ENCODE results near the gene ZNF619. TPM values are rescaled to one million over a fixed set of nuclear protein-coding genes. Genes with fewer than 3 reads are reported as not detected.

Gene ZNF619
- total and polyA plus RNA-seq, 2 of the 13 experiments (the other 11 are each of a cell fraction or from before 2014, with no cell fraction given), result 0.83 to 5.2 TPM

DNA sequence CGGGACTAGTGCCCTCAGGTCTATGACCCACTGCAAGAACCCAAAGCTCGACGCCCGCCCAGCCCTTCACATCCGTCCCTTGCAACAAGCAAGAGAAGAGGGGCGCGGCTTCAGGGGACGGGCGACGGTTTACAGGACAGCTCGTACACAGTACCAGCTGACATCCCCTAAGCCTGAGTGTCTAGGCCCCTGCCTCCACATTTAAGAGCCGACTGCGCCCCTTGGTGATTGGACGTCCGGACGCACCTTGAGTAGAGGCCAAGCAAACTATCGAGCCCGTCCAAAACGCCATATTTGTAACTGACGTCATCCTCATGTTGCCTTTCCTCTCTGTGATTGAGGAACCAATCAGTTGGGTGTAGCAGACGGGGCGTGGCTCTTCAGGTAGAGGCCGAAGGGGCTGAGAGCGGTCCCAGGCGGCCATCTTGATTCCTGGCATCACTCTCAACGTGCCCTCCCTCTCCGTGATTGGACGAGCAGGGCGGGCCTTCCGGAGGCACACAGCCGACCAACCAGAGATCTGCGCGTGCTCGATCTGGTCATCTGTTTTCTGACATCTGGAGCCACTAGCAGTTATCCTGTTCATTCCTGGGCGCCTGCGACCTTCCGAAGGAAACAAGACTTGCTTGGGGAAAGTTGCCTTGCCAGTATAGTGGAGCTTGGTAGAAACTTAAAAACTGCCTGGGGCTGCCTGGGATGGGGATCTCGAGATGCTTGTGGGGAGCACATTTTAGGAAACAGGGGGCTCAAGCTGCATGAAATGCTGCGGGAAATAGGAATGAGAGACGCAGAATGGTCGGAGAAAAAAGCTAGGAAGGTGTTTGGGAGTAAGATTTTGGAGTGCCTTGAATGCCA is 23.8 kb upstream of the ZNF619 start (continued):
- TF ChIP-seq, protein P1, sequence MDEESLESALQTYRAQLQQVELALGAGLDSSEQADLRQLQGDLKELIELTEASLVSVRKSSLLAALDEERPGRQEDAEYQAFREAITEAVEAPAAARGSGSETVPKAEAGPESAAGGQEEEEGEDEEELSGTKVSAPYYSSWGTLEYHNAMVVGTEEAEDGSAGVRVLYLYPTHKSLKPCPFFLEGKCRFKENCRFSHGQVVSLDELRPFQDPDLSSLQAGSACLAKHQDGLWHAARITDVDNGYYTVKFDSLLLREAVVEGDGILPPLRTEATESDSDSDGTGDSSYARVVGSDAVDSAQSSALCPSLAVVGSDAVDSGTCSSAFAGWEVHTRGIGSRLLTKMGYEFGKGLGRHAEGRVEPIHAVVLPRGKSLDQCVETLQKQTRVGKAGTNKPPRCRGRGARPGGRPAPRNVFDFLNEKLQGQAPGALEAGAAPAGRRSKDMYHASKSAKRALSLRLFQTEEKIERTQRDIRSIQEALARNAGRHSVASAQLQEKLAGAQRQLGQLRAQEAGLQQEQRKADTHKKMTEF (CRISPR knock-in tag; IDR thresholded peaks at IDR 0.05), result peak; percentile 70
- peak; percentile 80; the same call in 1 of the 2 replicates for TF ChIP-seq ZNF451 (CRISPR knock-in tag; IDR thresholded peaks at IDR 0.05)
- peak; percentile 91 for TF ChIP-seq ATF1 (CRISPR knock-in tag; IDR thresholded peaks at IDR 0.05)
- TF ChIP-seq TARDBP (CRISPR knock-in tag; IDR thresholded peaks at IDR 0.05), result no peak
- TF ChIP-seq, protein P2, sequence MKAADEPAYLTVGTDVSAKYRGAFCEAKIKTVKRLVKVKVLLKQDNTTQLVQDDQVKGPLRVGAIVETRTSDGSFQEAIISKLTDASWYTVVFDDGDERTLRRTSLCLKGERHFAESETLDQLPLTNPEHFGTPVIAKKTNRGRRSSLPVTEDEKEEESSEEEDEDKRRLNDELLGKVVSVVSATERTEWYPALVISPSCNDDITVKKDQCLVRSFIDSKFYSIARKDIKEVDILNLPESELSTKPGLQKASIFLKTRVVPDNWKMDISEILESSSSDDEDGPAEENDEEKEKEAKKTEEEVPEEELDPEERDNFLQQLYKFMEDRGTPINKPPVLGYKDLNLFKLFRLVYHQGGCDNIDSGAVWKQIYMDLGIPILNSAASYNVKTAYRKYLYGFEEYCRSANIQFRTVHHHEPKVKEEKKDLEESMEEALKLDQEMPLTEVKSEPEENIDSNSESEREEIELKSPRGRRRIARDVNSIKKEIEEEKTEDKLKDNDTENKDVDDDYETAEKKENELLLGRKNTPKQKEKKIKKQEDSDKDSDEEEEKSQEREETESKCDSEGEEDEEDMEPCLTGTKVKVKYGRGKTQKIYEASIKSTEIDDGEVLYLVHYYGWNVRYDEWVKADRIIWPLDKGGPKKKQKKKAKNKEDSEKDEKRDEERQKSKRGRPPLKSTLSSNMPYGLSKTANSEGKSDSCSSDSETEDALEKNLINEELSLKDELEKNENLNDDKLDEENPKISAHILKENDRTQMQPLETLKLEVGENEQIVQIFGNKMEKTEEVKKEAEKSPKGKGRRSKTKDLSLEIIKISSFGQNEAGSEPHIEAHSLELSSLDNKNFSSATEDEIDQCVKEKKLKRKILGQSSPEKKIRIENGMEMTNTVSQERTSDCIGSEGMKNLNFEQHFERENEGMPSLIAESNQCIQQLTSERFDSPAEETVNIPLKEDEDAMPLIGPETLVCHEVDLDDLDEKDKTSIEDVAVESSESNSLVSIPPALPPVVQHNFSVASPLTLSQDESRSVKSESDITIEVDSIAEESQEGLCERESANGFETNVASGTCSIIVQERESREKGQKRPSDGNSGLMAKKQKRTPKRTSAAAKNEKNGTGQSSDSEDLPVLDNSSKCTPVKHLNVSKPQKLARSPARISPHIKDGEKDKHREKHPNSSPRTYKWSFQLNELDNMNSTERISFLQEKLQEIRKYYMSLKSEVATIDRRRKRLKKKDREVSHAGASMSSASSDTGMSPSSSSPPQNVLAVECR (CRISPR knock-in tag; IDR thresholded peaks at IDR 0.05; ENCODE audit: borderline replicate concordance), result peak; percentile 94
- peak; percentile 99 for TF ChIP-seq ATF7 (IDR thresholded peaks at IDR 0.05)
- TF ChIP-seq ATF7 (CRISPR knock-in tag; IDR thresholded peaks at IDR 0.05), result peak; percentile 98
- no peak; the same call in 1 of the 2 replicates for TF ChIP-seq ZSCAN25 (CRISPR knock-in tag; IDR thresholded peaks at IDR 0.05)
- TF ChIP-seq KDM3A (CRISPR knock-in tag; IDR thresholded peaks at IDR 0.05; ENCODE audit: low read depth), result peak; percentile 65; the same call in 1 of the 2 replicates
- 0 out of 2 replicates have a peak, but pooled peaks have one; percentile 40 for TF ChIP-seq ZNF124 (CRISPR knock-in tag; IDR thresholded peaks at IDR 0.05)
- TF ChIP-seq SOX13 (IDR thresholded peaks at IDR 0.05), result no peak
- TF ChIP-seq SOX13 (CRISPR knock-in tag; conservative IDR thresholded peaks at IDR 0.05 in 1 of 2, IDR thresholded peaks at IDR 0.05 in 1 of 2), result peak in 1 of 2 experiments; percentile 26; a peak in 1 of 4 replicates
- TF ChIP-seq ZNF224 (CRISPR knock-in tag; IDR thresholded peaks at IDR 0.05), result peak; percentile 37; the same call in 1 of the 2 replicates
- TF ChIP-seq, protein P3, sequence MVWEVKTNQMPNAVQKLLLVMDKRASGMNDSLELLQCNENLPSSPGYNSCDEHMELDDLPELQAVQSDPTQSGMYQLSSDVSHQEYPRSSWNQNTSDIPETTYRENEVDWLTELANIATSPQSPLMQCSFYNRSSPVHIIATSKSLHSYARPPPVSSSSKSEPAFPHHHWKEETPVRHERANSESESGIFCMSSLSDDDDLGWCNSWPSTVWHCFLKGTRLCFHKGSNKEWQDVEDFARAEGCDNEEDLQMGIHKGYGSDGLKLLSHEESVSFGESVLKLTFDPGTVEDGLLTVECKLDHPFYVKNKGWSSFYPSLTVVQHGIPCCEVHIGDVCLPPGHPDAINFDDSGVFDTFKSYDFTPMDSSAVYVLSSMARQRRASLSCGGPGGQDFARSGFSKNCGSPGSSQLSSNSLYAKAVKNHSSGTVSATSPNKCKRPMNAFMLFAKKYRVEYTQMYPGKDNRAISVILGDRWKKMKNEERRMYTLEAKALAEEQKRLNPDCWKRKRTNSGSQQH (CRISPR knock-in tag; IDR thresholded peaks at IDR 0.05; ENCODE audit: low read depth), result 0 out of 2 replicates have a peak, but pooled peaks have one; percentile 28
- TF ChIP-seq TEAD2 (CRISPR knock-in tag; IDR thresholded peaks at IDR 0.05), result no peak
- TF ChIP-seq ZNF598 (CRISPR knock-in tag; IDR thresholded peaks at IDR 0.05; ENCODE audit: borderline replicate concordance), result peak; percentile 56; the same call in 1 of the 2 replicates
- TF ChIP-seq PITX1 (CRISPR knock-in tag; IDR thresholded peaks at IDR 0.05), result peak; percentile 62
- TF ChIP-seq, protein P4, sequence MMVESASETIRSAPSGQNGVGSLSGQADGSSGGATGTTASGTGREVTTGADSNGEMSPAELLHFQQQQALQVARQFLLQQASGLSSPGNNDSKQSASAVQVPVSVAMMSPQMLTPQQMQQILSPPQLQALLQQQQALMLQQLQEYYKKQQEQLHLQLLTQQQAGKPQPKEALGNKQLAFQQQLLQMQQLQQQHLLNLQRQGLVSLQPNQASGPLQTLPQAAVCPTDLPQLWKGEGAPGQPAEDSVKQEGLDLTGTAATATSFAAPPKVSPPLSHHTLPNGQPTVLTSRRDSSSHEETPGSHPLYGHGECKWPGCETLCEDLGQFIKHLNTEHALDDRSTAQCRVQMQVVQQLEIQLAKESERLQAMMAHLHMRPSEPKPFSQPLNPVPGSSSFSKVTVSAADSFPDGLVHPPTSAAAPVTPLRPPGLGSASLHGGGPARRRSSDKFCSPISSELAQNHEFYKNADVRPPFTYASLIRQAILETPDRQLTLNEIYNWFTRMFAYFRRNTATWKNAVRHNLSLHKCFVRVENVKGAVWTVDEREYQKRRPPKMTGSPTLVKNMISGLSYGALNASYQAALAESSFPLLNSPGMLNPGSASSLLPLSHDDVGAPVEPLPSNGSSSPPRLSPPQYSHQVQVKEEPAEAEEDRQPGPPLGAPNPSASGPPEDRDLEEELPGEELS (CRISPR knock-in tag; IDR thresholded peaks at IDR 0.05), result peak; percentile 12; the same call in 1 of the 2 replicates
- TF ChIP-seq ZMYM4 (CRISPR knock-in tag; IDR thresholded peaks at IDR 0.05), result peak; percentile 96
- TF ChIP-seq NCOR1 (IDR thresholded peaks at IDR 0.05; ENCODE audit: borderline replicate concordance, low read length), result no peak; the same call in 1 of the 2 replicates
- no peak for TF ChIP-seq ZNF20 (CRISPR knock-in tag; IDR thresholded peaks at IDR 0.05)

All from HepG2 (cell line).